Measurements from ENCODE around the gene SLC5A7. TPM values are rescaled to one million over a fixed set of nuclear protein-coding genes. Genes with fewer than 3 reads are reported as not detected.
A peak's percentile ranks its signal among the peaks of the same experiment; 100 is the strongest.

Gene SLC5A7
- total RNA-seq, 1 experiment from 2014 or later = not detected

DNA sequence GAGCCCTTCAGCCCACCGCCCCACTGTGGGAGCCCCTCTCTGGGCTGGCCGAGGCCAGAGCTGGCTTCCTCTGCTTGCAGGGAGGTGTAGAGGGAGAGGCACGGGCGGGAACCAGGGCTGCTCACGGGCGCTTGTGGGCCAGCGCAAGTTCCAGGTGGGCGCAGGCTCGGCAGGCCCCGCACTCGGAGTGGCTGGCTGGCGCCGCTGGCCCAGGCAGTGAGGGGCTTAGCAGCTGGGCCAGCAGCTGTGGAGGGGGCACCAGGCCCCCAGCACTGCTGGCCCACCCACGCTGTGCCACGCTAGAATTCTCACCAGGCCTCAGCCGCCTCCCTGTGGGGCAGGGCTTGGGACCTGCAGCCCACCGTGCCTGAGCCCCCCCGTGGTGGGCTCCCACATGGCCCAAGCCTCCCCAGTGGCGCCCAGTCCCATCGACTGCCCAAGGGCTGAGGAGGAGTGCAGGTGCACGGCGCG lies 45.2 kb downstream of the SLC5A7 start:
- TF ChIP-seq, protein P1, sequence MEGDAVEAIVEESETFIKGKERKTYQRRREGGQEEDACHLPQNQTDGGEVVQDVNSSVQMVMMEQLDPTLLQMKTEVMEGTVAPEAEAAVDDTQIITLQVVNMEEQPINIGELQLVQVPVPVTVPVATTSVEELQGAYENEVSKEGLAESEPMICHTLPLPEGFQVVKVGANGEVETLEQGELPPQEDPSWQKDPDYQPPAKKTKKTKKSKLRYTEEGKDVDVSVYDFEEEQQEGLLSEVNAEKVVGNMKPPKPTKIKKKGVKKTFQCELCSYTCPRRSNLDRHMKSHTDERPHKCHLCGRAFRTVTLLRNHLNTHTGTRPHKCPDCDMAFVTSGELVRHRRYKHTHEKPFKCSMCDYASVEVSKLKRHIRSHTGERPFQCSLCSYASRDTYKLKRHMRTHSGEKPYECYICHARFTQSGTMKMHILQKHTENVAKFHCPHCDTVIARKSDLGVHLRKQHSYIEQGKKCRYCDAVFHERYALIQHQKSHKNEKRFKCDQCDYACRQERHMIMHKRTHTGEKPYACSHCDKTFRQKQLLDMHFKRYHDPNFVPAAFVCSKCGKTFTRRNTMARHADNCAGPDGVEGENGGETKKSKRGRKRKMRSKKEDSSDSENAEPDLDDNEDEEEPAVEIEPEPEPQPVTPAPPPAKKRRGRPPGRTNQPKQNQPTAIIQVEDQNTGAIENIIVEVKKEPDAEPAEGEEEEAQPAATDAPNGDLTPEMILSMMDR (IDR thresholded peaks at IDR 0.05; ENCODE audit: unreplicated experiment) = no peak
- BruUV-seq (replicated peaks) = no TSS peak
- DNase-seq (ENCODE audit: unreplicated experiment) = no peak
- H3K9me3 Mint-ChIP-seq (ENCODE audit: unreplicated experiment) = no peaks in the 10 kb centered on the region
- H3K36me3 Mint-ChIP-seq (ENCODE audit: insufficient read depth, unreplicated experiment) = no peaks in the 10 kb centered on the region
- CTCF ChIA-PET = interaction anchor here (0.9 kb wide), 1 partner anchor 10 kb away, joined by 3 read pairs; no protein-coding TSS in a partner anchor
- POLR2A ChIA-PET = no interaction called here
- intact Hi-C loops (cut with micrococcal nuclease) = no loop called here
- no peak overlapping the region for H3K27ac Mint-ChIP-seq (ENCODE audit: low read depth, unreplicated experiment)
- H3K4me3 Mint-ChIP-seq (ENCODE audit: unreplicated experiment) = no peak overlapping the region
- H3K4me1 Mint-ChIP-seq (ENCODE audit: insufficient read depth, unreplicated experiment) = no peaks in the 10 kb centered on the region
- peaks cover 6% of the 10 kb centered on the region for H3K27me3 Mint-ChIP-seq (ENCODE audit: insufficient read depth, unreplicated experiment)

DNA sequence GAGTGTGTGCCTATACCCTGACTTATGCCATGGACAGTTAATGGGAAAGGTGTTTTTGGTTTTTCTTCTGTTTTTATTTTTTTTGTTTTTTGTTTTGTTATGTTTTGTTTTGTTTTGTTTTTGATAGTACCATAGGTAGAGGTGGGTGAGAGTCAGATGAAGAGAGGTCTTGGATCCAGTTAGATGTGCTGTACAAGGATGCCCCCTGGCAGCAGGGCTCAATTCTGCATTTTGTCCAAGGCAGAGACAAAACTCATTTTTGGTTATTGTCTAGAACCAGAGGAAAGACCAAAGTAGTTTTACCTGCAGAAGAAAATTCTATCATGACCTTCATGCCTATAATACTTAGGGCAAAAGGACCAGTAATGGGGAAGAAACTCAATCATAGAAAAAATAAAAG lies 48.5 kb downstream of the SLC5A7 start:
- no peaks in the 10 kb centered on the region for H3K9me3 Mint-ChIP-seq (ENCODE audit: unreplicated experiment)
- H3K4me1 Mint-ChIP-seq (ENCODE audit: insufficient read depth, unreplicated experiment) = no peaks in the 10 kb centered on the region
- peak; percentile 6 for DNase-seq (ENCODE audit: unreplicated experiment)
- POLR2A ChIA-PET = no interaction called here
- TF ChIP-seq, protein P1 (IDR thresholded peaks at IDR 0.05; ENCODE audit: unreplicated experiment) = no peak
- CTCF ChIA-PET = no interaction called here
- H3K36me3 Mint-ChIP-seq (ENCODE audit: insufficient read depth, unreplicated experiment) = no peaks in the 10 kb centered on the region
- intact Hi-C loops (cut with micrococcal nuclease) = no loop called here
- BruUV-seq (replicated peaks) = no TSS peak
- peaks cover 35% of the 10 kb centered on the region for H3K27me3 Mint-ChIP-seq (ENCODE audit: insufficient read depth, unreplicated experiment)
- no peak overlapping the region for H3K27ac Mint-ChIP-seq (ENCODE audit: low read depth, unreplicated experiment)
- no peak overlapping the region for H3K4me3 Mint-ChIP-seq (ENCODE audit: unreplicated experiment)

DNA sequence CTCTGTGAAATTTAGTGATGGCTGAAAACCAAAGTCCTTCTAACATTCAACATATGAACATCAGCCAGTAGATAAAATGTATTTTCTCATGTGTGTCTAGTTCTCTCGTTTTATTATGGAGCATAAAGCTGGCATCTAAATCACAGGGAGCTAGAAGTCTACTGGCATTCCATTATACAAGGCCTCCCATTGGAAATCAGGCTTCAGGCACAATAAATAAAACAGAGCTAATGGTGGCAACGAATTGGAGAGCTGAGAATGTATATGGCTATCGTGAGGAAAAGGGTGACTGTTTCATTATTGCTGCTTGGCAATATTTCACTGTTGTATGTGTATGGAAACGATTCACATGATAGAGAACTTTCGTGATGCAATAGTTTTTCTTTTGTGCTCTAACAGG lies 62.4 kb downstream of the SLC5A7 start:
- BruUV-seq (replicated peaks) = no TSS peak
- H3K4me1 Mint-ChIP-seq (ENCODE audit: insufficient read depth, unreplicated experiment) = no peaks in the 10 kb centered on the region
- no peak for DNase-seq (ENCODE audit: unreplicated experiment)
- no peaks in the 10 kb centered on the region for H3K36me3 Mint-ChIP-seq (ENCODE audit: insufficient read depth, unreplicated experiment)
- ChIA-PET CTCF (interaction anchor here (0.7 to 1.1 kb wide), 2 partner anchors 9 to 49 kb away, joined by 3 to 4 read pairs; no protein-coding TSS in a partner anchor), POLR2A (interaction anchor here (1.6 kb wide), 1 partner anchor 9 kb away, joined by 3 read pairs; no protein-coding TSS in a partner anchor)
- intact Hi-C loops (cut with micrococcal nuclease) = no loop called here
- no peak overlapping the region for H3K27ac Mint-ChIP-seq (ENCODE audit: low read depth, unreplicated experiment)
- H3K9me3 Mint-ChIP-seq (ENCODE audit: unreplicated experiment) = no peaks in the 10 kb centered on the region
- H3K4me3 Mint-ChIP-seq (ENCODE audit: unreplicated experiment) = no peak overlapping the region
- H3K27me3 Mint-ChIP-seq (ENCODE audit: insufficient read depth, unreplicated experiment) = peaks cover 23% of the 10 kb centered on the region
- TF ChIP-seq, protein P1 (IDR thresholded peaks at IDR 0.05; ENCODE audit: unreplicated experiment) = no peak

DNA sequence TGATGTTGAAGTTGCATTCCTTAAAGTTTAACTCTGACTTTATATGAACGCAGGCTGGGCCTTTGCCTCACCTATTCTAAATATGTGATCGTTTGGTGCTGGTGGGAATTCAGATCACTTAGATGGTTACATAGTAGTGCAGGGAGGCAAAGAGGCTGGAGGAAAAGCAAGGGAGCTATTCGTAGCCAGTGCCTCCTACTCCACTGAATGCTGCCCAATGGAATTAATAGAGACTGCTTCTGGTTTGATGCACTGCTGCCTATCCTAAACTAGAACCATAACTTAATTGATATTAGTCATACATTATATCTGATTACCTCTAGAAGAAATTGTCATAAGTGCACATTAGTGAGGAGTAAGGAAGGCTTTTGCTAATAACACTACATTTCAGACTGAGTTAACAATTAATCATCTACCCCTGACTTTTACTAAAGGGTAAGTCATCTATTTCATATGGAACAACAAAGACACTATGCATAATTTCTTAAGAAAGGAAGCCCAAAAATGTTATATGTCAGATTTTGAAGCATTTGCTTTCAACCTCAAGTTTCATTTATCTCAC lies 72.3 kb downstream of the SLC5A7 start:
- Mint-ChIP-seq H3K9me3 (ENCODE audit: unreplicated experiment) (no peaks in the 10 kb centered on the region), H3K4me3 (ENCODE audit: unreplicated experiment) (no peak overlapping the region), H3K27me3 (ENCODE audit: insufficient read depth, unreplicated experiment) (peaks cover 60% of the 10 kb centered on the region), H3K4me1 (ENCODE audit: insufficient read depth, unreplicated experiment) (no peaks in the 10 kb centered on the region), H3K27ac (ENCODE audit: low read depth, unreplicated experiment) (no peak overlapping the region), H3K36me3 (ENCODE audit: insufficient read depth, unreplicated experiment) (no peaks in the 10 kb centered on the region)
- POLR2A ChIA-PET = no interaction called here
- CTCF ChIA-PET = no interaction called here
- no TSS peak for BruUV-seq (replicated peaks)
- no peak for DNase-seq (ENCODE audit: unreplicated experiment)
- TF ChIP-seq, protein P1 (IDR thresholded peaks at IDR 0.05; ENCODE audit: unreplicated experiment) = no peak
- intact Hi-C loops (cut with micrococcal nuclease) = no loop called here
